Pancreas (tissue), 10 donors: ENCODE measurements around the gene GATA3. TPM values are rescaled to one million over a fixed set of nuclear protein-coding genes. Genes with fewer than 3 reads are reported as not detected.

ENCODE experiments used
- ATAC-seq, 4 donors: fragments of 200-7000 bp; cut with Tn5 transposase; one replicate each; pipeline versions ENCODE4 v1.8.0 to v1.9.1; 2020; ENCODE audit warnings: mild to moderate bottlenecking in 4 of 4, moderate library complexity in 4 of 4
- DNase-seq, 6 donors: peaks; one replicate each; pipeline ENCODE4 v3.0.0-alpha.2; 2020
- FAIRE-seq: peaks from 2 replicates; lab custom pipeline; 2012; peaks lifted over from hg19 to GRCh38; lab: Jason Lieb, UNC
- H3K27ac ChIP-seq, 4 donors: fragments of 200-600 bp; sonication (generic); 1 replicate in 3 of 4; 2 replicates in 1 of 4; pipeline versions ENCODE4 v1.5.0 to v1.8.0; 2020
- H3K27me3 ChIP-seq, 4 donors: fragments of 200-600 bp; one replicate each; pipeline ENCODE4 v1.8.0; 2021
- H3K36me3 ChIP-seq, 3 donors: fragments of 200-600 bp; sonication (generic) in 1 of 3; one replicate each; pipeline versions ENCODE4 v1.5.0 to v1.8.0; 2020 to 2021
- H3K4me1 ChIP-seq, 3 donors: fragments of 200-600 bp; one replicate each; pipeline ENCODE4 v1.8.0; 2021
- H3K4me3 ChIP-seq, 4 donors: fragments of 200-600 bp; sonication (generic) in 2 of 4; one replicate each; pipeline versions ENCODE4 v1.5.0 to v1.8.0; 2020 to 2021
- H3K9me3 ChIP-seq, 4 donors: fragments of 200-600 bp; one replicate each; pipeline ENCODE4 v1.8.0; 2021
- CTCF ChIP-seq, 4 donors: fragments of 200-600 bp; sonication (generic) in 3 of 4; IDR thresholded peaks; one replicate each; pipeline versions ENCODE4 v1.5.0 to v1.8.0; 2021; ENCODE audit warnings: antibody characterized with exemption in 4 of 4
- WGBS, 2 donors: extraction: QIAGEN DNeasy Blood & Tissue Kit; methylation state at CpG; one replicate each; pipeline ENCODE4 v1.1.7; 2013; 5-methylcytosine and 5-hydroxymethylcytosine counted together
- intact Hi-C, 3 donors: fragments of 100-400 bp; cut with DNase I; formaldehyde crosslinking; loops; one replicate each; pipeline versions ENCODE4 v1.11.1 to v1.14.2; 2022
- polyA plus RNA-seq, 2 donors: library from polyadenylated mRNA; stranded (reverse); fragments of 200-250 nt; gene quantifications; one replicate each; pipeline ENCODE4 v1.2.3, GENCODE V29; 2013
- total RNA-seq, 6 donors: library from RNA; stranded (reverse); fragmentation: NEBNext Ultra II Directional in 4 of 6; extraction: Animal tissue kit (Norgen Biotek cat#: 25700) in 4 of 6; gene quantifications; one replicate each; pipeline versions ENCODE4 v1.2.1 to v1.2.4, GENCODE V29; 2021 to 2023
- donor health status: healthy with polysubstance abuse.
- donor health status: DM: no; HTN: no; CAD: no; lungs with moderate emphysema.
- donor health status: DM: no; HTN: no; CAD: no.
- donor health status: control.
- donor health status: control.
- donor health status: Bipolar disorder and iron deficiency.
- donor health status: DM: yes; HTN: yes; CAD: no.
- donor health status: DM: no; HTN: no; CAD: no.
- donor health status: DM: no; HTN: no; CAD: no.
- donor health status: DM: yes; HTN: yes; CAD: no.

The GATA3 gene
- total and polyA plus RNA-seq, 8 donors, result 0.11 to 0.38 (median 0.23) TPM; not detected in 2

GRCh38 chr10:8054244-8054493 is 319 bp upstream of the GATA3 start:
- FAIRE-seq (no peak), DNase-seq (no peak), ATAC-seq (peak in 1 of 4 donors; percentile 11)
- H3K27ac ChIP-seq, result no peak overlapping the region
- intact Hi-C loops, result no loop called here
- WGBS, 2 donors, result 1 to 5% methylated on average over 21 to 25 of the region's 25 CpGs
- TF ChIP-seq CTCF (IDR thresholded peaks at IDR 0.05), result no peak
- H3K4me3 ChIP-seq, result peak overlapping the region in 2 of 4 donors; percentile 16 to 39
- H3K4me1 ChIP-seq, result peaks cover 16 to 37% (median 24%) of the 10 kb centered on the region in 3 donors
- H3K27me3 ChIP-seq, result peaks cover 0 to 45% (median 30%) of the 10 kb centered on the region in 4 donors
- no peaks in the 10 kb centered on the region for H3K36me3 ChIP-seq
- no peaks in the 10 kb centered on the region for H3K9me3 ChIP-seq

GRCh38 chr10:8055420-8056349 is 1.2 kb downstream of the GATA3 start:
- Histone ChIP-seq H3K27ac (no peak overlapping the region), H3K4me3 (peak overlapping the region in 1 of 4 donors; percentile 39), H3K9me3 (no peaks in the 10 kb centered on the region), H3K4me1 (peaks cover 3 to 22% (median 22%) of the 10 kb centered on the region in 3 donors), H3K36me3 (no peaks in the 10 kb centered on the region), H3K27me3 (peaks cover 0 to 30% (median 19%) of the 10 kb centered on the region in 4 donors)
- no peak for TF ChIP-seq CTCF (IDR thresholded peaks at IDR 0.05)
- FAIRE-seq (no peak), ATAC-seq (no peak), DNase-seq (no peak)
- WGBS, 2 donors, result 15 to 18% methylated on average over 76 to 85 of the region's 85 CpGs
- intact Hi-C loops, result no loop called here

GRCh38 chr10:8056378-8056777 is 1.9 kb downstream of the GATA3 start:
- FAIRE-seq (no peak), DNase-seq (no peak), ATAC-seq (no peak)
- Histone ChIP-seq H3K4me3 (no peak overlapping the region), H3K4me1 (peaks cover 0 to 19% (median 17%) of the 10 kb centered on the region in 3 donors), H3K36me3 (no peaks in the 10 kb centered on the region), H3K9me3 (no peaks in the 10 kb centered on the region), H3K27me3 (peaks cover 0 to 23% (median 16%) of the 10 kb centered on the region in 4 donors), H3K27ac (no peak overlapping the region)
- no peak for TF ChIP-seq CTCF (IDR thresholded peaks at IDR 0.05)
- WGBS, 2 donors, result 67 to 71% methylated on average over 6 of the region's 6 CpGs
- intact Hi-C loops, result no loop called here

GRCh38 chr10:8056871-8057331 is 2.4 kb downstream of the GATA3 start:
- Histone ChIP-seq H3K36me3 (no peaks in the 10 kb centered on the region), H3K4me3 (no peak overlapping the region), H3K27me3 (peaks cover 0 to 20% (median 14%) of the 10 kb centered on the region in 4 donors), H3K9me3 (no peaks in the 10 kb centered on the region), H3K4me1 (peaks cover 0 to 18% (median 17%) of the 10 kb centered on the region in 3 donors), H3K27ac (no peak overlapping the region)
- TF ChIP-seq CTCF (IDR thresholded peaks at IDR 0.05), result no peak
- WGBS, 2 donors, result 63 to 71% methylated on average over 13 of the region's 13 CpGs
- DNase-seq, result no peak
- no peak for ATAC-seq
- no peak for FAIRE-seq
- intact Hi-C loops, result no loop called here
